ENCODE data around the gene NKTR. TPM values are rescaled to one million over a fixed set of nuclear protein-coding genes. Genes with fewer than 3 reads are reported as not detected.
A peak's percentile ranks its signal among the peaks of the same experiment; 100 is the strongest.
"Not testable (repeated sequence)": the region's sequence is repeated elsewhere in the genome, so short reads cannot be mapped to it uniquely, and the experiment has no call there.

Gene NKTR
- total RNA-seq, result 100 to 1,000 TPM; 175 to 203 TPM
- 42.2 TPM for polyA plus RNA-seq (ENCODE audit: insufficient read depth, low read depth, low replicate concordance)
- long read RNA-seq, donor 1, partial matches to known transcripts, result 16 of 20 reads
- long read RNA-seq, donor 1, other reads (novel, unspliced or antisense), result 0 of 20 reads
- long read RNA-seq, donor 2, partial matches to known transcripts, result 21 of 22 reads
- long read RNA-seq, donor 2, other reads (novel, unspliced or antisense), result 0 of 22 reads

GRCh38 chr3:42600111-42600957 lies at the start of gene NKTR:
Gene NKTR, plus strand, starts transcription at chr3:42600686. Its CDS starts 321 bp downstream, at chr3:42601007.
- 0% methylated on average over 23 to 51 of the region's 76 CpGs for WGBS, 2 donors
- peak within 1 kb of the TSS; percentile 63 to 97 for H3K4me3 ChIP-seq
- H3K27ac ChIP-seq, result peak within 1 kb of the TSS; percentile 91 to 99

GRCh38 chr3:42552830-42553229 lies 47.7 kb upstream of the NKTR start:
- intact Hi-C loops (cut with DNase I; ENCODE audit: low total_unique reads), result no loop called here
- Histone ChIP-seq H3K27ac (no peak overlapping the region), H3K4me1 (no peaks in the 10 kb centered on the region), H3K27me3 (no peaks in the 10 kb centered on the region), H3K4me3 (no peak overlapping the region), H3K9me3 (no peaks in the 10 kb centered on the region), H3K36me3 (ENCODE audit: low read depth, missing control alignments) (no peaks in the 10 kb centered on the region)
- no peak for TF ChIP-seq CTCF (IDR thresholded peaks at IDR 0.05)
- TF ChIP-seq POLR2A (IDR thresholded peaks at IDR 0.05), result no peak
- 39 to 61% methylated on average over 1 of the region's 1 CpG for WGBS, 2 donors
- DNase-seq, result no peak

More at GRCh38 chr3:42600111-42600957, at the start of gene NKTR:
- Histone ChIP-seq H3K4me1 (peaks cover 11% of the 10 kb centered on the region), H3K9me3 (no peaks in the 10 kb centered on the region), H3K36me3 (ENCODE audit: low read depth, missing control alignments) (no peaks in the 10 kb centered on the region), H3K27me3 (no peaks in the 10 kb centered on the region)
- TF ChIP-seq POLR2A (IDR thresholded peaks at IDR 0.05) (peak; percentile 59), CTCF (IDR thresholded peaks at IDR 0.05) (peak in 1 of 3 experiments; percentile 23)
- intact Hi-C loops (cut with DNase I; ENCODE audit: low total_unique reads), result no loop called here
- peak; percentile 98 for DNase-seq

GRCh38 chr3:42556089-42556632 lies 44.3 kb upstream of the NKTR start:
- no peaks in the 10 kb centered on the region for H3K27me3 ChIP-seq
- no peaks in the 10 kb centered on the region for H3K9me3 ChIP-seq
- no peak overlapping the region for H3K4me3 ChIP-seq
- TF ChIP-seq POLR2A (IDR thresholded peaks at IDR 0.05) (no peak), CTCF (IDR thresholded peaks at IDR 0.05) (no peak)
- intact Hi-C loops (cut with DNase I; ENCODE audit: low total_unique reads), result no loop called here
- no peak for DNase-seq
- no peak overlapping the region for H3K27ac ChIP-seq
- no peaks in the 10 kb centered on the region for H3K4me1 ChIP-seq
- WGBS, 2 donors, result 66 to 86% methylated on average over 3 of the region's 3 CpGs
- no peaks in the 10 kb centered on the region for H3K36me3 ChIP-seq (ENCODE audit: low read depth, missing control alignments)

GRCh38 chr3:42556817-42557216 lies 43.7 kb upstream of the NKTR start:
- not testable (repeated sequence) for H3K36me3 ChIP-seq (ENCODE audit: low read depth, missing control alignments)

GRCh38 chr3:42557854-42558253 lies 42.6 kb upstream of the NKTR start:
- no peaks in the 10 kb centered on the region for H3K36me3 ChIP-seq (ENCODE audit: low read depth, missing control alignments)
- H3K27ac ChIP-seq, result no peak overlapping the region
- intact Hi-C loops (cut with DNase I; ENCODE audit: low total_unique reads), result no loop called here
- H3K9me3 ChIP-seq, result no peaks in the 10 kb centered on the region
- peaks cover 5% of the 10 kb centered on the region for H3K4me1 ChIP-seq
- no peak overlapping the region for H3K4me3 ChIP-seq
- DNase-seq, result no peak
- no peak for TF ChIP-seq POLR2A (IDR thresholded peaks at IDR 0.05)
- TF ChIP-seq CTCF (IDR thresholded peaks at IDR 0.05), result no peak
- no peaks in the 10 kb centered on the region for H3K27me3 ChIP-seq

More at GRCh38 chr3:42556817-42557216, 43.7 kb upstream of the NKTR start:
- H3K4me1 ChIP-seq; DNase-seq; H3K9me3 ChIP-seq; H3K27me3 ChIP-seq; H3K27ac ChIP-seq; intact Hi-C loops (cut with DNase I; ENCODE audit: low total_unique reads); H3K4me3 ChIP-seq: not testable (repeated sequence)
- 91 to 97% methylated on average over 6 of the region's 6 CpGs for WGBS, 2 donors

Data from testis (tissue), 5 donors.